ENCODE measurements around the gene ZNF691. TPM values are rescaled to one million over a fixed set of nuclear protein-coding genes. Genes with fewer than 3 reads are reported as not detected.

The ZNF691 gene
- polyA plus RNA-seq, 1 of the 3 experiments (the other 2 are of a cell fraction) = 7.2 TPM

DNA sequence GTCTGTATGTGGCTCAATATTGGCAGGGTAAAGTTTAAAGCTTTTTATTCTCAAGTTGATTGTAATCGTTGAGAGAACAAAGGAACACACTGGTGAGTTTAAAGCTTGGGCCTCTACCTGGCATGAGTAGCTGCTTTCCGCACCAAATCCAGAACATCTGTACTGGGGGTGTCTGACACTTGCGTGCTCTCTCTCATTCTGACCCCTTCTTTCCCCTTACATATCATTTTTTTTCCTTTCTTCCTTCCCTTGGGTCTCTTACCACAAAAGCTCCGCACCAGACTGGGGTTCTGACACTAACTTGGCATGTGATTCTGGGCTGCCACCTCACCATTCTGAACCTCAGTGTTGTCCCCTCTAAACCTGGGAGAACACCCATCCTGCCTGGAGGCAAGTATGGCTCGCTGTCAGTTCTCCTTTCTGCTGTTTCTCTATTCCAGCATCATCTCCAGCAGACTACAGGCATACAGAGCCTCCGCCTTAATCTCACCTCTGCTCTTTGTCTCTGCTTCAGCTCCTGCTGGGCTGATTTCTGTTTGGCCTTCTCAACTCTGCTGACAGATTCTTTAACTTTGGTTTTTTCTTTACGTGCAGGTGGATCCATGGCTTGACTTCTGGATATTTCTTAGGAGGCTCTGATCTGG lies 30.4 kb upstream of the ZNF691 start:
- Histone ChIP-seq H3K4me3 (ENCODE audit: low read depth in 2 of 2, low read length in 1 of 2) (peak overlapping the region; percentile 76 to 85), H3K9me2 (no peaks in the 10 kb centered on the region), H4K20me1 (ENCODE audit: insufficient read depth) (no peaks in the 10 kb centered on the region), H3K9me3 (no peaks in the 10 kb centered on the region), H3K4me1 (ENCODE audit: control insufficient read depth in 1 of 2, insufficient read depth in 2 of 2, low read depth in 1 of 2, low read length in 1 of 2) (peaks cover 8 to 15% of the 10 kb centered on the region in 2 experiments; a peak in 2 of 4 replicates), H3F3A (replicated peaks; ENCODE audit: insufficient read depth) (peaks cover 4% of the 10 kb centered on the region), H3K36me3 (replicated peaks in 1 of 2; ENCODE audit: control insufficient read depth in 1 of 2, insufficient read depth in 2 of 2, low read length in 1 of 2) (peaks cover 0 to 14% of the 10 kb centered on the region in 2 experiments), H3K79me2 (ENCODE audit: insufficient read depth) (peaks cover 30% of the 10 kb centered on the region), H3K27me3 (ENCODE audit: insufficient read depth) (no peaks in the 10 kb centered on the region), H2AFZ (ENCODE audit: low read depth) (peak overlapping the region; percentile 94), H3K27ac (ENCODE audit: low read depth in 2 of 2, low read length in 1 of 2) (peak overlapping the region; percentile 98 to 99), H3K9ac (peak overlapping the region; percentile 98), H3K4me2 (peak overlapping the region; percentile 87)
- ChIA-PET POLR2A (interaction anchor here (0.7 to 1.5 kb wide), 4 partner anchors 30 to 258 kb away, joined by 3 to 4 read pairs (median 3); partner anchors contain the start of gene ZNF691), CTCF (interaction anchor here (1.2 to 1.9 kb wide), 5 partner anchors 9 to 52 kb away, joined by 3 to 7 read pairs (median 7); partner anchors contain the start of gene ZNF691)
- DNase-seq = no peak
- WGBS (ENCODE audit: low lambda C conversion rate) = 31% methylated on average over 7 of the region's 7 CpGs
- TF ChIP-seq GATA2 (CRISPR knock-in tag; IDR thresholded peaks at IDR 0.05) = no peak
- no peak for TF ChIP-seq NFIC (IDR thresholded peaks at IDR 0.05; ENCODE audit: borderline replicate concordance)
- TF ChIP-seq FOXJ3 (CRISPR knock-in tag; IDR thresholded peaks at IDR 0.05) = no peak
- TF ChIP-seq NRF1 (IDR thresholded peaks at IDR 0.05; ENCODE audit: low read depth, low read length) = no peak
- no peak for TF ChIP-seq EP300 (IDR thresholded peaks at IDR 0.05; ENCODE audit: borderline replicate concordance in 1 of 2, low read depth in 1 of 2, low read length in 1 of 2)
- no peak for TF ChIP-seq EZH2phosphoT487 (IDR thresholded peaks at IDR 0.05; ENCODE audit: borderline replicate concordance, low read depth)
- TF ChIP-seq, protein P1, sequence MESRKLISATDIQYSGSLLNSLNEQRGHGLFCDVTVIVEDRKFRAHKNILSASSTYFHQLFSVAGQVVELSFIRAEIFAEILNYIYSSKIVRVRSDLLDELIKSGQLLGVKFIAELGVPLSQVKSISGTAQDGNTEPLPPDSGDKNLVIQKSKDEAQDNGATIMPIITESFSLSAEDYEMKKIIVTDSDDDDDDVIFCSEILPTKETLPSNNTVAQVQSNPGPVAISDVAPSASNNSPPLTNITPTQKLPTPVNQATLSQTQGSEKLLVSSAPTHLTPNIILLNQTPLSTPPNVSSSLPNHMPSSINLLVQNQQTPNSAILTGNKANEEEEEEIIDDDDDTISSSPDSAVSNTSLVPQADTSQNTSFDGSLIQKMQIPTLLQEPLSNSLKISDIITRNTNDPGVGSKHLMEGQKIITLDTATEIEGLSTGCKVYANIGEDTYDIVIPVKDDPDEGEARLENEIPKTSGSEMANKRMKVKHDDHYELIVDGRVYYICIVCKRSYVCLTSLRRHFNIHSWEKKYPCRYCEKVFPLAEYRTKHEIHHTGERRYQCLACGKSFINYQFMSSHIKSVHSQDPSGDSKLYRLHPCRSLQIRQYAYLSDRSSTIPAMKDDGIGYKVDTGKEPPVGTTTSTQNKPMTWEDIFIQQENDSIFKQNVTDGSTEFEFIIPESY (IDR thresholded peaks at IDR 0.05; ENCODE audit: borderline replicate concordance, low read depth) = no peak
- TF ChIP-seq TCF12 (IDR thresholded peaks at IDR 0.05) = no peak
- TF ChIP-seq CHD2 (IDR thresholded peaks at IDR 0.05; ENCODE audit: low read length, partially characterized antibody) = no peak
- no peak for TF ChIP-seq POLR2AphosphoS5 (IDR thresholded peaks at IDR 0.05; ENCODE audit: low read depth, low read length)
- TF ChIP-seq TAF1 (IDR thresholded peaks at IDR 0.05; ENCODE audit: borderline replicate concordance, low read depth, low read length) = no peak
- TF ChIP-seq RCOR1 (IDR thresholded peaks at IDR 0.05; ENCODE audit: low read length) = no peak
- TF ChIP-seq GABPA (IDR thresholded peaks at IDR 0.05; ENCODE audit: low read depth) = no peak
- TF ChIP-seq SMC3 (IDR thresholded peaks at IDR 0.05; ENCODE audit: low read depth, low read length) = no peak
- no peak for TF ChIP-seq RXRA (IDR thresholded peaks at IDR 0.05; ENCODE audit: borderline replicate concordance, low read depth)
- TF ChIP-seq, protein P2, sequence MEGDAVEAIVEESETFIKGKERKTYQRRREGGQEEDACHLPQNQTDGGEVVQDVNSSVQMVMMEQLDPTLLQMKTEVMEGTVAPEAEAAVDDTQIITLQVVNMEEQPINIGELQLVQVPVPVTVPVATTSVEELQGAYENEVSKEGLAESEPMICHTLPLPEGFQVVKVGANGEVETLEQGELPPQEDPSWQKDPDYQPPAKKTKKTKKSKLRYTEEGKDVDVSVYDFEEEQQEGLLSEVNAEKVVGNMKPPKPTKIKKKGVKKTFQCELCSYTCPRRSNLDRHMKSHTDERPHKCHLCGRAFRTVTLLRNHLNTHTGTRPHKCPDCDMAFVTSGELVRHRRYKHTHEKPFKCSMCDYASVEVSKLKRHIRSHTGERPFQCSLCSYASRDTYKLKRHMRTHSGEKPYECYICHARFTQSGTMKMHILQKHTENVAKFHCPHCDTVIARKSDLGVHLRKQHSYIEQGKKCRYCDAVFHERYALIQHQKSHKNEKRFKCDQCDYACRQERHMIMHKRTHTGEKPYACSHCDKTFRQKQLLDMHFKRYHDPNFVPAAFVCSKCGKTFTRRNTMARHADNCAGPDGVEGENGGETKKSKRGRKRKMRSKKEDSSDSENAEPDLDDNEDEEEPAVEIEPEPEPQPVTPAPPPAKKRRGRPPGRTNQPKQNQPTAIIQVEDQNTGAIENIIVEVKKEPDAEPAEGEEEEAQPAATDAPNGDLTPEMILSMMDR (IDR thresholded peaks at IDR 0.05) = no peak
- TF ChIP-seq, protein P3, sequence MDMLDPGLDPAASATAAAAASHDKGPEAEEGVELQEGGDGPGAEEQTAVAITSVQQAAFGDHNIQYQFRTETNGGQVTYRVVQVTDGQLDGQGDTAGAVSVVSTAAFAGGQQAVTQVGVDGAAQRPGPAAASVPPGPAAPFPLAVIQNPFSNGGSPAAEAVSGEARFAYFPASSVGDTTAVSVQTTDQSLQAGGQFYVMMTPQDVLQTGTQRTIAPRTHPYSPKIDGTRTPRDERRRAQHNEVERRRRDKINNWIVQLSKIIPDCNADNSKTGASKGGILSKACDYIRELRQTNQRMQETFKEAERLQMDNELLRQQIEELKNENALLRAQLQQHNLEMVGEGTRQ (IDR thresholded peaks at IDR 0.05; ENCODE audit: borderline replicate concordance, low read depth, low read length) = no peak
- no peak for TF ChIP-seq RFX5 (IDR thresholded peaks at IDR 0.05; ENCODE audit: low read length)
- TF ChIP-seq JUND (IDR thresholded peaks at IDR 0.05) = no peak
